ENCODE measurements around the gene CA6. TPM values are rescaled to one million over a fixed set of nuclear protein-coding genes. Genes with fewer than 3 reads are reported as not detected.

Gene CA6
- total and polyA plus RNA-seq, 2 donors (not counting 1 experiment from before 2014, with no cell fraction given): not detected

DNA sequence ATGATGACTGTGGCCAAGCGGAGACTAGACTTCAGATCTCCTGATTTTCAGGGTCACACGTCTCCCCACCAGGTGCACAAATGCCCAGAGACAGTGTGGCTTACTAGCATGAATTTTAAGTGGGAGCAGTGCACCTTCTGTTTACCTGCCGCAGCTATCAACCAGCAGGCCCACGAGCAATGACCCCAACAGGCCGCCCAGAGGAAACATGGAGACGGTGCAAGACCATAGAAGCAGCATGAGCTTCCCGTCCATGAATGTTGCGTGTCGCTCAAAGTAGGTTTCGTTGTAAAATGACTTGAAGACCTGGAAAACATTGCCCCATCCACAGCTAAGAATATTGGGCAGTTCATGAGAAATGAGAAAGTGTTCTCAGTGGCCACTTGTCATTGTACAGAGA lies 77.1 kb downstream of the CA6 start:
- no peaks in the 10 kb centered on the region for H3K9me3 Mint-ChIP-seq (ENCODE audit: insufficient read depth)
- Histone ChIP-seq H3K9ac (ENCODE audit: low read length) (no peak overlapping the region), H2AFZ (ENCODE audit: insufficient read depth, low read depth, low read length, poor library complexity, severe bottlenecking) (no peak overlapping the region), H3K36me3 (replicated peaks in 1 of 2; ENCODE audit: control extremely low read depth in 1 of 2, control insufficient read depth in 1 of 2, extremely low read depth in 1 of 2, insufficient read depth in 2 of 2, low read length in 1 of 2) (no peaks in the 10 kb centered on the region), H3K27ac (ENCODE audit: low read length in 2 of 2) (no peak overlapping the region), H3K27me3 (replicated peaks in 1 of 4; ENCODE audit: control extremely low read depth in 1 of 4, control insufficient read depth in 3 of 4, insufficient read depth in 4 of 4, low read length in 3 of 4) (peaks cover 0 to 5% (median 0%) of the 10 kb centered on the region in 4 experiments), H3K4me3 (ENCODE audit: control extremely low read depth in 1 of 5, extremely low read depth in 1 of 5, insufficient read depth in 1 of 5, low read depth in 2 of 5, low read length in 4 of 5) (no peak overlapping the region), H3K9me3 (ENCODE audit: control extremely low read depth in 1 of 3, control insufficient read depth in 2 of 3, insufficient read depth in 1 of 3, low read length in 2 of 3) (no peaks in the 10 kb centered on the region), H4K20me1 (ENCODE audit: control insufficient read depth, insufficient read depth, low read length, poor library complexity, severe bottlenecking) (no peaks in the 10 kb centered on the region), H3K79me2 (ENCODE audit: control insufficient read depth, insufficient read depth, low read length) (no peaks in the 10 kb centered on the region), H3K4me1 (ENCODE audit: control insufficient read depth in 2 of 2, insufficient read depth in 2 of 2, low read length in 2 of 2) (no peaks in the 10 kb centered on the region), H3K4me2 (replicated peaks; ENCODE audit: low read depth, low read length, poor library complexity, severe bottlenecking) (no peak overlapping the region)
- intact Hi-C loops (cut with micrococcal nuclease): no loop called here
- ChIA-PET CTCF (interaction anchor here (2.6 kb wide), 1 partner anchor 79 kb away, joined by 10 read pairs; no protein-coding TSS in a partner anchor), POLR2A (no interaction called here)
- H3K27me3 Mint-ChIP-seq: peaks cover 5% of the 10 kb centered on the region
- H3K4me3 Mint-ChIP-seq: no peak overlapping the region
- peaks cover 6% of the 10 kb centered on the region for H3K4me1 Mint-ChIP-seq
- ATAC-seq (ENCODE audit: low read depth) (no peak), DNase-seq (no peak)
- no peak overlapping the region for H3K27ac Mint-ChIP-seq
- WGBS (ENCODE audit: insufficient coverage): 95% methylated on average over 9 of the region's 10 CpGs
- TF ChIP-seq, protein P1, sequence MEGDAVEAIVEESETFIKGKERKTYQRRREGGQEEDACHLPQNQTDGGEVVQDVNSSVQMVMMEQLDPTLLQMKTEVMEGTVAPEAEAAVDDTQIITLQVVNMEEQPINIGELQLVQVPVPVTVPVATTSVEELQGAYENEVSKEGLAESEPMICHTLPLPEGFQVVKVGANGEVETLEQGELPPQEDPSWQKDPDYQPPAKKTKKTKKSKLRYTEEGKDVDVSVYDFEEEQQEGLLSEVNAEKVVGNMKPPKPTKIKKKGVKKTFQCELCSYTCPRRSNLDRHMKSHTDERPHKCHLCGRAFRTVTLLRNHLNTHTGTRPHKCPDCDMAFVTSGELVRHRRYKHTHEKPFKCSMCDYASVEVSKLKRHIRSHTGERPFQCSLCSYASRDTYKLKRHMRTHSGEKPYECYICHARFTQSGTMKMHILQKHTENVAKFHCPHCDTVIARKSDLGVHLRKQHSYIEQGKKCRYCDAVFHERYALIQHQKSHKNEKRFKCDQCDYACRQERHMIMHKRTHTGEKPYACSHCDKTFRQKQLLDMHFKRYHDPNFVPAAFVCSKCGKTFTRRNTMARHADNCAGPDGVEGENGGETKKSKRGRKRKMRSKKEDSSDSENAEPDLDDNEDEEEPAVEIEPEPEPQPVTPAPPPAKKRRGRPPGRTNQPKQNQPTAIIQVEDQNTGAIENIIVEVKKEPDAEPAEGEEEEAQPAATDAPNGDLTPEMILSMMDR (IDR thresholded peaks at IDR 0.05): no peak
- TF ChIP-seq EZH2 (IDR thresholded peaks at IDR 0.05; ENCODE audit: borderline replicate concordance, insufficient read depth, low read depth, low read length, poor library complexity, severe bottlenecking): no peak

Small RNAs within 50 kb of the gene (small RNA-seq; reads per million reads assigned to genes)
- gene AL139415.2 (ENCODE audit: insufficient read length, low read depth, low replicate concordance): not detected
- not detected for gene RN7SL451P (ENCODE audit: insufficient read length, low read depth, low replicate concordance)

Other genes with a start within 250 kb of the CA6 start
- gene RERE, start 128.2 kb upstream of the CA6 start, total RNA-seq: 132 and 146 TPM in 2 replicates
- 27.3 and 38.9 TPM in 2 replicates for gene RERE, start 128.2 kb upstream of the CA6 start, polyA plus RNA-seq
- gene ENO1, start 67.2 kb upstream of the CA6 start, total RNA-seq: 223 and 237 TPM in 2 replicates
- 153 and 193 TPM in 2 replicates for gene ENO1, start 67.2 kb upstream of the CA6 start, polyA plus RNA-seq
- gene SLC2A7, start 80.6 kb downstream of the CA6 start, total RNA-seq: not detected in 2 replicates
- not detected in 2 replicates for gene SLC2A7, start 80.6 kb downstream of the CA6 start, polyA plus RNA-seq
- gene SLC2A5, start 123.8 kb downstream of the CA6 start, total RNA-seq: 28.8 and 29.5 TPM in 2 replicates
- gene SLC2A5, start 123.8 kb downstream of the CA6 start, polyA plus RNA-seq: 16.7 and 19.9 TPM in 2 replicates
- 19.9 and 21.2 TPM in 2 replicates for gene GPR157, start 183.2 kb downstream of the CA6 start, total RNA-seq
- 1.3 and 2.0 TPM in 2 replicates for gene GPR157, start 183.2 kb downstream of the CA6 start, polyA plus RNA-seq